Limb (tissue), 2 donors: Measurements from ENCODE around the gene ANTXR1.
A peak's percentile ranks its signal among the peaks of the same experiment; 100 is the strongest.

Source experiments
- DNase-seq, 2 donors: peaks; one replicate each; pipeline ENCODE4 v3.0.0-alpha.2; 2016; ENCODE audit errors: extremely low spot score in 2 of 2

The ANTXR1 gene

GRCh38 chr2:69096326-69097095 lies 83.5 kb downstream of the ANTXR1 start:
- DNase-seq: no peak

- no peak for DNase-seq
Observed at GRCh38 chr2:69097148-69097610, 84.2 kb downstream of the ANTXR1 start.

GRCh38 chr2:69097891-69098655 lies 85.1 kb downstream of the ANTXR1 start:
- no peak for DNase-seq

- DNase-seq: no peak
Observed at GRCh38 chr2:69099541-69099940, 86.6 kb downstream of the ANTXR1 start.

- no peak for DNase-seq
Observed at GRCh38 chr2:69100220-69100723, 87.3 kb downstream of the ANTXR1 start.

GRCh38 chr2:69102041-69102593 lies 89.1 kb downstream of the ANTXR1 start:
- DNase-seq: no peak

GRCh38 chr2:69103419-69103818 lies 90.4 kb downstream of the ANTXR1 start:
- no peak for DNase-seq

GRCh38 chr2:69104261-69104660 lies 91.3 kb downstream of the ANTXR1 start:
- no peak for DNase-seq

GRCh38 chr2:69109255-69109654 lies 96.3 kb downstream of the ANTXR1 start:
- no peak for DNase-seq

GRCh38 chr2:69111076-69111475 lies 98.1 kb downstream of the ANTXR1 start:
- peak in 1 of 2 donors; percentile 72 for DNase-seq

GRCh38 chr2:69113627-69114026 lies 100.6 kb downstream of the ANTXR1 start:
- no peak for DNase-seq

- DNase-seq: no peak
Observed at GRCh38 chr2:69114534-69114933, 101.6 kb downstream of the ANTXR1 start.

GRCh38 chr2:69116438-69116837 lies 103.5 kb downstream of the ANTXR1 start:
- no peak for DNase-seq

- no peak for DNase-seq
Observed at GRCh38 chr2:69118609-69119008, 105.6 kb downstream of the ANTXR1 start.

- no peak for DNase-seq
Observed at GRCh38 chr2:69119104-69119894, 106.3 kb downstream of the ANTXR1 start.

GRCh38 chr2:69122271-69122670 lies 109.3 kb downstream of the ANTXR1 start:
- no peak for DNase-seq

GRCh38 chr2:69123182-69123581 lies 110.2 kb downstream of the ANTXR1 start:
- no peak for DNase-seq

GRCh38 chr2:69124343-69124742 lies 111.4 kb downstream of the ANTXR1 start:
- no peak for DNase-seq

- no peak for DNase-seq
Observed at GRCh38 chr2:69125816-69126215, 112.8 kb downstream of the ANTXR1 start.

- no peak for DNase-seq
Observed at GRCh38 chr2:69126341-69126740, 113.4 kb downstream of the ANTXR1 start.

GRCh38 chr2:69131452-69131851 lies 118.5 kb downstream of the ANTXR1 start:
- no peak for DNase-seq
